Gastrocnemius medialis (tissue), 4 donors: ENCODE data around the gene RHEX. TPM values are rescaled to one million over a fixed set of nuclear protein-coding genes. Genes with fewer than 3 reads are reported as not detected.

Source experiments
- ATAC-seq, 2 donors: fragments of 150-250 bp; one replicate each; pipeline ENCODE4 v1.9.1; 2016
- DNase-seq, 2 donors: peaks; one replicate each; pipeline ENCODE4 v3.0.0-alpha.2; 2019
- H3K27ac ChIP-seq, 4 donors: fragments of 200-600 bp; sonication (generic); 1 replicate in 1 of 4; 2 replicates in 3 of 4; pipeline ENCODE4 v1.5.1; 2016 to 2018; ENCODE audit warnings: mild to moderate bottlenecking in 2 of 4, moderate library complexity in 1 of 4
- H3K27me3 ChIP-seq, 3 donors: fragments of 200-600 bp; sonication (generic) in 2 of 3; 1 replicate in 1 of 3; 2 replicates in 2 of 3; pipeline versions ENCODE4 v1.5.1 to v1.6.0; 2016 to 2019; ENCODE audit warnings: mild to moderate bottlenecking in 1 of 3, moderate library complexity in 1 of 3
- H3K36me3 ChIP-seq, 2 donors: fragments of 200-600 bp; sonication (generic) in 1 of 2; one replicate each; pipeline ENCODE4 v1.5.1; 2017 to 2018
- H3K4me1 ChIP-seq, 2 donors: fragments of 200-600 bp; sonication (generic) in 1 of 2; one replicate each; pipeline ENCODE4 v1.5.1; 2016 to 2017; ENCODE audit warnings: mild to moderate bottlenecking in 2 of 2
- H3K4me3 ChIP-seq, 4 donors: fragments of 200-600 bp; sonication (generic) in 3 of 4; 1 replicate in 1 of 4; 2 replicates in 3 of 4; pipeline ENCODE4 v1.5.1; 2016 to 2019; ENCODE audit warnings: mild to moderate bottlenecking in 2 of 4
- H3K9me3 ChIP-seq, 3 donors: fragments of 200-600 bp; sonication (generic) in 2 of 3; 1 replicate in 1 of 3; 2 replicates in 2 of 3; pipeline ENCODE4 v1.5.1; 2016 to 2019
- POLR2A ChIP-seq, 2 donors: fragments of 450-650 bp; IDR thresholded peaks; one replicate each; pipeline ENCODE4 v1.6.1; 2017; ENCODE audit warnings: antibody characterized with exemption in 2 of 2, mild to moderate bottlenecking in 2 of 2, moderate library complexity in 2 of 2
- in situ Hi-C, 4 donors: fragments of 200-750 bp; cut with MboI; loops; one replicate each; pipeline versions ENCODE4 v1.15.0 to v1.8.0; 2017; ENCODE audit warnings: low sequenced_read_pairs in 4 of 4
- intact Hi-C: fragments of 100-400 bp; cut with DNase I; formaldehyde crosslinking; loops from one replicate; pipeline ENCODE4 v1.15.1; 2023; ENCODE audit warnings: low total_unique reads
- total RNA-seq, 4 donors: library from RNA; depleted of rRNA; stranded (reverse); fragments of >200 nt; gene quantifications; one replicate each; pipeline versions ENCODE4 v1.1.0 to v1.2.3, GENCODE V29; 2016
- TF ChIP-seq, protein P1 (sequence below), 5 experiments: fragments of 450-650 bp in 3 of 5; fragments of 200-600 bp in 2 of 5; sonication (generic) in 2 of 5; IDR thresholded peaks in 4 of 5; conservative IDR thresholded peaks in 1 of 5; 1 replicate in 4 of 5; 2 replicates in 1 of 5; pipeline ENCODE4 v1.5.1; 2016 to 2019; ENCODE audit warnings: antibody characterized with exemption in 5 of 5, mild to moderate bottlenecking in 3 of 5, moderate library complexity in 3 of 5

The RHEX gene
- total RNA-seq, 4 donors from 2014 or later: not detected

- Histone ChIP-seq H3K27me3 (peaks cover 0 to 3% (median 0%) of the 10 kb centered on the region in 3 donors), H3K9me3 (no peaks in the 10 kb centered on the region), H3K27ac (no peak overlapping the region), H3K4me3 (no peak overlapping the region), H3K36me3 (no peaks in the 10 kb centered on the region), H3K4me1 (no peaks in the 10 kb centered on the region)
- TF ChIP-seq POLR2A (IDR thresholded peaks at IDR 0.05): no peak
- TF ChIP-seq, protein P1, sequence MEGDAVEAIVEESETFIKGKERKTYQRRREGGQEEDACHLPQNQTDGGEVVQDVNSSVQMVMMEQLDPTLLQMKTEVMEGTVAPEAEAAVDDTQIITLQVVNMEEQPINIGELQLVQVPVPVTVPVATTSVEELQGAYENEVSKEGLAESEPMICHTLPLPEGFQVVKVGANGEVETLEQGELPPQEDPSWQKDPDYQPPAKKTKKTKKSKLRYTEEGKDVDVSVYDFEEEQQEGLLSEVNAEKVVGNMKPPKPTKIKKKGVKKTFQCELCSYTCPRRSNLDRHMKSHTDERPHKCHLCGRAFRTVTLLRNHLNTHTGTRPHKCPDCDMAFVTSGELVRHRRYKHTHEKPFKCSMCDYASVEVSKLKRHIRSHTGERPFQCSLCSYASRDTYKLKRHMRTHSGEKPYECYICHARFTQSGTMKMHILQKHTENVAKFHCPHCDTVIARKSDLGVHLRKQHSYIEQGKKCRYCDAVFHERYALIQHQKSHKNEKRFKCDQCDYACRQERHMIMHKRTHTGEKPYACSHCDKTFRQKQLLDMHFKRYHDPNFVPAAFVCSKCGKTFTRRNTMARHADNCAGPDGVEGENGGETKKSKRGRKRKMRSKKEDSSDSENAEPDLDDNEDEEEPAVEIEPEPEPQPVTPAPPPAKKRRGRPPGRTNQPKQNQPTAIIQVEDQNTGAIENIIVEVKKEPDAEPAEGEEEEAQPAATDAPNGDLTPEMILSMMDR (IDR thresholded peaks at IDR 0.05 in 4 of 5, conservative IDR thresholded peaks at IDR 0.05 in 1 of 5): no peak
- intact Hi-C loops (no loop called here), in situ Hi-C loops (no loop called here)
- ATAC-seq (no peak), DNase-seq (no peak)
Observed at GRCh38 chr1:206094024-206094423, 41.1 kb downstream of the RHEX start.

- Histone ChIP-seq H3K36me3 (no peaks in the 10 kb centered on the region), H3K27ac (no peak overlapping the region), H3K4me3 (no peak overlapping the region), H3K9me3 (no peaks in the 10 kb centered on the region), H3K4me1 (no peaks in the 10 kb centered on the region), H3K27me3 (peaks cover 0 to 3% (median 0%) of the 10 kb centered on the region in 3 donors)
- ATAC-seq (no peak), DNase-seq (no peak)
- in situ Hi-C loops: no loop called here
- TF ChIP-seq, protein P1 (IDR thresholded peaks at IDR 0.05 in 4 of 5, conservative IDR thresholded peaks at IDR 0.05 in 1 of 5): no peak
- TF ChIP-seq POLR2A (IDR thresholded peaks at IDR 0.05): no peak
- intact Hi-C loops: no loop called here
Observed at GRCh38 chr1:206097381-206097780, 44.4 kb downstream of the RHEX start.

- H3K27me3 ChIP-seq: peaks cover 0 to 3% (median 0%) of the 10 kb centered on the region in 3 donors
- DNase-seq: no peak
- no peak for TF ChIP-seq POLR2A (IDR thresholded peaks at IDR 0.05)
- TF ChIP-seq, protein P1 (IDR thresholded peaks at IDR 0.05 in 4 of 5, conservative IDR thresholded peaks at IDR 0.05 in 1 of 5): no peak
- in situ Hi-C loops (no loop called here), intact Hi-C loops (no loop called here)
- no peak overlapping the region for H3K4me3 ChIP-seq
- H3K4me1 ChIP-seq: no peaks in the 10 kb centered on the region
- no peak for ATAC-seq
- H3K9me3 ChIP-seq: no peaks in the 10 kb centered on the region
- no peaks in the 10 kb centered on the region for H3K36me3 ChIP-seq
- H3K27ac ChIP-seq: no peak overlapping the region
Observed at GRCh38 chr1:206098242-206098919, 45.4 kb downstream of the RHEX start.

DNA sequence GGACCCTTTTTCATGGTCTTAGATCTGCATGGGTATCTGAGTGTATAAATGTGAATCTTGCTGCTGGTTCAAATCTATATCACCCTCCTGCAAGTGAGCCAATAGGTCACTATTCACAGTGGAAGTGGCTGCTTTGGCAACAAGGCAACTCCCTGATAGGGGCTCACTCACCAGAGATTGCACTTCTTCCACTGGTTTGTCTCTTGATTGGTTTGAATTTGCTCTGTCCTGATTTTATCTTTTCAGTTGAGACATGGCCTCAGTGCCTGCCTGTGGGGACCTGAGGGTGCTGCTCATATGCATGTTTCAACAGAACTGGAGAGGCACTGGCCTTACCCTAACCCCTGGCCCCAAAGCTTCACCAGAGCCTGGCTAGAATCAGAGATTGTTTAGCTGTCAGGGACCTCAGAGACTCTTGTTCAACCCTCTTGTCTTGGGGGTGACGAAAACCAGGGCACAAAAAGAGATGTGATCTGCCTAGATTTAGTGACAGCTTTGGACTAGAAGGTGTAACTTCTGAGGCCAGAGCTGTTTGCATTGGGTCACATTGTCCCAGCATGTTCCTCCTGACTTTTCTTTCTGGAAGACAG lies 47.3 kb downstream of the RHEX start:
- DNase-seq (no peak), ATAC-seq (no peak)
- Histone ChIP-seq H3K36me3 (no peaks in the 10 kb centered on the region), H3K4me3 (no peak overlapping the region), H3K27me3 (peaks cover 0 to 3% (median 0%) of the 10 kb centered on the region in 3 donors), H3K9me3 (no peaks in the 10 kb centered on the region), H3K27ac (no peak overlapping the region), H3K4me1 (no peaks in the 10 kb centered on the region)
- intact Hi-C loops: no loop called here
- in situ Hi-C loops: loop anchor here (5.0 to 25.0 kb wide), 7 partner anchors 73 to 313 kb away; partner anchors contain the start of gene RAB29 (in 1 of the 4)
- TF ChIP-seq, protein P1 (IDR thresholded peaks at IDR 0.05 in 4 of 5, conservative IDR thresholded peaks at IDR 0.05 in 1 of 5): no peak
- TF ChIP-seq POLR2A (IDR thresholded peaks at IDR 0.05): no peak
